ENCODE results near the gene NCAM1.

The NCAM1 gene

DNA sequence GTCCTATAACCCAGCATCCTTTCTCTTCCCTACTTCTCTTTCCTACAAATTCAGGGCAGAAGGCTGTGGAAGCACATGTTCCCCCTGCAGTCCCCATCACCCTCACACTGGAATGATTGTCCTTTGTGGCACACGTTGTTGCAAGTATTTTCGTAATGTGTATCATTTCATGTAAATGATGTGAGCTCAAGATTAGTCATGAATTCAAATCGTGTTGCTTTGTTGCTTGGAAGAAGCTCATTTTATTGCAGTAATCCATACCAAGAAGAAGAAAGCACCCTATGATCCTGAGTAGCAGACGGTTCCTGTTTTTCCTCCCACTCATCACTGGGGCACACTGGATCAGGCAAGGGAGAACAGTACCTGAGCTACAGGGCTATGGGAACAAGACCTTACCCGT lies 173.4 kb downstream of the NCAM1 start:
- no peak for DNase-seq

DNA sequence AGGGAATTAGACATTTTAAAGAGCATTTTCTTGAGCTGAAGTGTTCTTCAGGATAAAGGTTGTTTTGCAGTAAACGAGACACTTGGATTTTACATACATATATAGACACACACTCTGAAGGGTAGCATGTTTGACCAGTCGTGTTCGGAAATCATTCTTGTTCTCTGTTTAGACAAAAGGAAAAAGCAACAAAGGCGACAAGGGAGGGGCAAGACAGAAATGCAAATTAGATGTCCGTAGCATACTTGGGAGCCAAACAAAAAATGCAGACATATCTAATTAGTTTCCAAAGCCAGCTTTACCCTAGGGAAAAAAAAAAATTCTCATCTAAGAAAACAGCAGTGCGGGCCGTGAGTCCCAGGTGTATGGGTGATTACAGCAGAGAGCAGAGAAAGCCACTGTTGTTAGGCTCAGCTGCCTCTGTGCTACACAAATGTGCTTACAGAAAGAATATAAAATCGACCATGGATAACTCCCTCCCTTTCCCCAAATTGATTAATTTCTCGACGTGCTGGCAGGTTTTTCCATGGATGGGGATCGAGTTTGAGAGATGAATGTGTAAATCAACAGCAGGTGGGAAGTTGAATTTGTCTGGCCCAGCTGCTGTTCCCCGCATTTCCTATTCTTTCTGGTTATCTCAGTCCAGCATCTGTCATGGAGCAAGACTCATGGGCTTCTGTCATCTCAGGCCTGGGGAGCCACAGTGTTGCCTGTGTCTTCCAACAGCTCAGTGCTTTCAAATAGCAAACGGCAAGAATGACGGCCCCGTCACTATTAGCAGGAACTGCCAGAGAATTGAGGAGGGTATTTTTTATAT lies 176.7 kb downstream of the NCAM1 start:
- no peak for DNase-seq

DNA sequence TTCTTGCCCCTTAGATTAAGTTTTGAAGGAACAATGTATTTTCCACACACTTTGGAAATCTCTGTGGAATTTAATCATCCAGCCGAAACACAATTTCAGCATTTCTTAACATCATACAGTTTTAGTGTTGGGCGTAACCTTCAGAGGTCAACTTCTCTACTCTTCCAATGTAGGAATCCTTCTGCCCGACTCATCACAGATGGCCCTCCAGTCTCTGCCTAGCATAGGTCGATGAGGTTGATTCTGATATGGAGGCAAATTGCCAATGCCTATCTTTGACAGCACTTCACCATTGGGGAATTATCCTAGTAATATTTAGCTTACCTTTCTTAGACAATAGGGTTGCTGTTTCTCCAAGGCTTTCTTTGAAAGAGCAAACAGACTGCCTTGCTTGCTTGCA lies 177.5 kb downstream of the NCAM1 start:
- no peak for DNase-seq

DNA sequence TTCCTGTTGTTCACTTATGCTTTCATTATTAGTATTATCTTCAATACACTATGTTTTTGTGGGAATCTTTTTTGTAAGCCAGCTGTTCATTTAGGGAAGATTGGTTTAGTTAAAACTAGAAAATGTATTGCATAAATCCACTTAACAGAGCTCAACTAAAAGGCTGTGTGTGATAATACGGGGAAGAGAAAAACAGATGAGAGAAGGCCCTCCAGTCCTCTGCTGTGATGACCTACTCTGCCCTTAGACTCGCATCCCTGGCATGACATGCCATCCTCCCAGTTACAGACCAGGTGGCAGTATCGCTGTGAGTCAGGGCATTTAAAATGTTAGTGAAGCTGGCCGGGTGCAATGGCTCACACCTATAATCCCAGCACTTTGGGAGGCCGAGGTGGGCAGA lies 179.8 kb downstream of the NCAM1 start:
- no peak for DNase-seq

DNA sequence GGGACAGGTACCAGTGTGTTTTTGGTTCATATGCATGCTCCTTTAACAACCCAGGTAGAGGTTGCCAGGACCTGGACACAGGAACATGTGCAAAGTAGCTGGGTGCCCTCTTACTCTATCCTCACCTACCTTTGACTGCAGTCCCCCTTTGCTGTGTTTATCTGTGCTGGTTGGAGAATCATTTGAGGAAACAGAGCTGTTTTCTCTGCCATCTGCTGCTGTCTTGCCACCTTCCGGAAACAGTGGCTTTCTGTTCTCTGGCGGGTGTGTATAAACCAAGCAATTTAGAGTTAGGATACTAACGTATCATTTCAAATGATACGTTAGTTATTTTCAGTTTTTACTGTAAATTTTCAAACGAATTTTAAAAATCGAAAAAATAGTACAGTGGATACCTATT lies 181.3 kb downstream of the NCAM1 start:
- no peak for DNase-seq

DNA sequence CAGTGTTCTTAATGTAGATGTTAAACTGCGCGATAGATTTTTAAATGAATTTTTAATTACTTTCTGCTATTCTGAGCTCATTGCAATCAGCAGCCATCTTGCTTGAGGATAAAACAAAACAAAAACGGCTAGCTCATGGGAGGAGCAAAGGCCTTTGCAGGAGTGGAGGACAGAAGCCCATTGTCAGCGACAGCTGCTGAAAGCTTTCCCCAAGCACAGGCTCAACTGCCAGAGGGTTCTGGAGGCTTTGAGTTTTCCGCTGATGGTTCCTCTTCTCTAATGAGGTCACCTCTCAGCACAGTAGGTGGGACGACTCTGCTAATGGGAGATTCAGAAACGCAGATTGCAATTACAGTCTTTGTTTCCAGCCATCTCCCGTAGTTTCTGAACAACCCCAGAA lies 186.0 kb downstream of the NCAM1 start:
- DNase-seq: no peak

DNA sequence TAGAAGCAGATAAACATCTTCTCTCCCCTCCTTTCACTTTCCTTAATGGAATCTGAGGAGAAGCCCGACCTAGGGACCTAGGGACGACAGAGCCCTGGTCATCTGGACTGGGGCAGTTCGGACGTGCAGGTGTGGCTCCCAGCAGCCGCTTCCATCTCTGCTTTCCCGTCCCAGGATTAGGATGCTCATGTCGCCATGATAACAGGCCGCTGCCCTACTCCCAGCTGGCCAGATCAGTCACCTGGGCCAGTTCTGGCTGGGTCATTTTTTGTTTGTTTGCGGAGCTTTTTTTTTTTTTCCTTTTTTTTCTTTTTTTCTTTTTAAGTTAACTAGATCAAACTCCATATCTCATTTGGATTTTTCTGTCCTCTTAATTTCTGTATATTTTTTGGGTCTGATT lies 186.9 kb downstream of the NCAM1 start:
- no peak for DNase-seq

DNA sequence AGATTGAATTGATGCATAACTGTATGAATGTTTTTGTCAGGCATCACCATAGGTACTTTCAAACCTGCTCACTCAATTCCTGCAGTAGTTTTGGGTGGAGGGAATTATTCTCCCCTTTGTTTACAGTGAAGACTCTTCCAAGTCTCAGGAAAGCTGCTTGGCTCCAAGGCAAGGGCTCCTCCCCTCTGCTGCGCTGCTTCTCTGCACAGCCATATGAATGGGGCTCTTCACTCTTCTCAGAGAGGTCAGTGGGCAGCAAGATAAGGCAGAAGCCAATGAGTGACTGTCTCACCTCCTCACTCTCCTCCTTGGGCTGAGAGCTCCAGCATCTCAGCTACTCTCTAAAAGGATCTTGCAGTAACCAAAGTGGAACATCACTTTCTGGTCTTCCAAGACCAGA lies 187.4 kb downstream of the NCAM1 start:
- DNase-seq: no peak

DNA sequence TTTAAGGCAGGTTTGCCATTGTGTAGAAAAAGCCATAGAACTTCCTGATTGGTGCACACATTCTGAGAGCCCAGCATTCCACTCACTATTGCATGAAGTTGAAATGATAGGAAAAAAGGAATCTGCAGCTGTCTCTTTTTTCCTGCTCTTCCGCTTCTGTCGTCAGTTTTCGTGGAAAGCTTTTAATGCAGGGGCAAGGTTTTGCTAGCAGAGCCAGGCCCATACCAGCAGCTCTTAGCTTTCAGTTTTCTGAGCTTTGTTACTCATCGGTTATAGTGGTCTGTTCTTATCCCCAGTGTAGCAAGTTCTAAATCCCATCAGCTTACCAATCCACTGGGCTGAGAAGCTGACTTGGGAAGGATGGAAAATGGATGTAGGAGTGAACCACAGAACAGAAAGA lies 190.3 kb downstream of the NCAM1 start:
- no peak for DNase-seq

DNA sequence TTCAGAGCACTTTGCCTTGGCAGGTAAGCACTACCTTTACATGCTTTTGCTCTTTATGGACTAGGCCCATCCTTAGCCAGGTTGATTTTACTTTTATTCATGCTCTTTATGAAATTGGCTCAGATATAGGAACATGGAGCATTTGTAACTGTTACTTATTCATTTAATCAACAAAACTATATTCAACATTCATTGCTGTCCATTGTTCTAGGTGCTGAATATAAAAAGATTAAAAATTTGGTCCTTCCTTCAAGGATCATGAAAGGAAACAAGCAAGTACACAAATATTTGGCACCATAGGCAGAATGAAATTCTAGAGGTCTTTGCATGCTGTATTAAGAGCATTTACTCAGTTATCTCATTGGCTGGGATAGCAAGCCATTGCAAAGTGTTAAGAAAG lies 191.3 kb downstream of the NCAM1 start:
- DNase-seq: no peak

DNA sequence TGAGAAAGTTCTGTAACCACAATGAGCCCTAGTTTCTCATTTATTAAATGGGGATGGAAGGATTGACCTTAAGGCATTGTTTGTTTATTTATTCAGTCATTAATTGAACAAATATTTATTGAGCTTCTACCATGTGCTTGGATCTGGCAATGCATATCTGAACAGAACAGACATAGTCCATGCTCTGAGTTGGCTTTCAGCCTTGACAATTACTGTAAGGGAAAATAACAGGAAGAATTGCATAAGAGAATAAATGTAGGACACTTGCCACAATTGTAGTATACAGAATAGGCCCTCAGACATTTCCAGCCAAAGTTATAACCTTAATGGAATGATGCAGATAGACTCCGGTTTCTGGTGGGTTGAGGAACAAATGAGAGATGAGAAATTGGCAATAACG lies 192.6 kb downstream of the NCAM1 start:
- DNase-seq: no peak

DNA sequence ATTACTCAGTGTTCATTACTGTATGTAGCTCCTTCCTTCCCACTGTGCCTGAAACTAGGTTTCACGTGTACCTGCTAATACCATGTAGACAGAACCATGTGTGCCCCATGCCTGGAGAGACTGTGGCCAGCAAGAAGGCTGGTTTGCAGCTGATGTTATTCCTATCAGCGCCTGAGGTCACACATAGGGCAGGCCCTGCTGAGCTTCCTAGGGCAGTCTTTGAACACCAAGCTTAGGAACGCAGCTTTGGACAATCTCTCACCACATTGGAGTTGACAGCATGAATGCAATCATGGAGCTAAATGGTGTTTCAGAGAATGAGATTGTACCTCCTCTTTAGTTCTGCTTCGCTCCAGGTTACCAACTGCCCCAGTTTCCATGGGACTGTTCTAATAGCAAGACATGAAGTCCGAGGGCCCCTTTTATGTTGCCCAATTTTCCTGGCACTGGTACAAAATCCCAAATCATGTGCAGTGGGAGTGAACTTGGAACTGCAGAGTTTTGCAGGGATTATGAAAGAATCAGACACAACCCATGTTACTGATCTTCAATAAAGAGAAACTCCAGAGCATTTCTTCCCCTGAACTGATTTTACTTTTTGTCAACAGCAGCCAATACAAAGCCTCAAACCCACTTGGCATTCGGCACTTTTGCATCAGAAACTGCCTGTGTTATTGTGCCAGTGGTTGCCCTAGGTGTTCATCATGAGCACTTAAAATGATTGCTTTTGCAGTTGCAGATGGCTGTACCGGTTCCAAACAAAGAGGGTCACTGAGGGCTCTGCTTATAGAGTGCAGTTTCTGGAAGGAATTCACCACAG lies 199.0 kb downstream of the NCAM1 start:
- no peak for DNase-seq

DNA sequence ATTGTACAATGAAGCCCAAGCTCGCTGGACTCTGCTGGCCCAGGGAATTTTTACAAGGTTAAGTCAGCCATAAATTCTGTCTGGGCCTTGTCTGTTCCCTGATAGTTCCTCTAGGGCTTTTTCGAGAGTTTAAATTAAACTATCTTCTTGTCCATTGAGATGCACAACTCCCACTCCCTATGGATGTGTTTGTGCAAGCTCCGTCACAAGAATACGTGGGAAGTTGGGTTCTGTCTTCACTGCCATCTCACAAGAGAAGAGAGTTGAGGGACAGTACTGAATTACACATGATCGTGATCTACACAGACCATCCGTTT lies 199.5 kb downstream of the NCAM1 start:
- DNase-seq: no peak

DNA sequence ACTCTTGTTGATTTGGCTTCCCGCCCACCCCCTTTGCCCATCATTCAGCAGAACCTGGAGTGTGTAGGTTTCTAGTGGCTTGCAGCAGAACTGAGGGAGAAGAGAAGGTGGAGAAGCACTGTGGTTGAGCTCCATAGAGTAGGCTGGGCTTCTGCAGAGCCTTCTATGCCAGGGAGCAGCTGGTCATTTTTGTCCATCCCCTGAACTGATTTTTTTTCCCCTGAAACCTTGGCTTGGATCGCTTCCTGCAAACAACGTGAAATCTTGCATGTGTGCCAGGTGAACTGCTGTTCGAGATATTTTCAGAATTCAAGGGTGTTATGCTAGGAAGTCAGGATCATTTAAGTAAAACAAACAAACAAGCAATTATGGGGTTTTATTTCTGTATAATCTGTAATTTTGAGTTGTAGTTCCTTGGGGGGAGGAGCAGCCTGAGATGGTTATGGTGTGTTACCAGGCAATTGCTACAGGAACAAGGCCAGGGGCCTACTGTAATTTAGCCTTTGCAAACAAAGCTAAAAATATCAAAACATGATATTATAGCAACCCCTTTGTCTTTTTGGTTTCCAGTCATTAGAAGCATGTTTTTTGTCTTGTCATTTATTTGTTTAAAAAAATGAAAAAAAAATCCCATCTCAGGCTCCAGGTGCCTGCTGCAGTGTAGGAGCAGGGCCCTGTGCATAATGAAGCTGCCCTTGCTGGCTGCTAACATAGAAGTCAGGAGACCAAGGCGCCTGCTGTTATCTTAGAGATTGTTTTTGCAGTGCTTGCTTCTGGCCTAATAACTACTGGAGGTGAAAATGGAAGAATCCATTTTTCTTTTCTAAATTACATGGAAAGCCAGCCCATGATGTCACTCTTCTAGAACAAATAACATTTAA lies 200.7 kb downstream of the NCAM1 start:
- no peak for DNase-seq

DNA sequence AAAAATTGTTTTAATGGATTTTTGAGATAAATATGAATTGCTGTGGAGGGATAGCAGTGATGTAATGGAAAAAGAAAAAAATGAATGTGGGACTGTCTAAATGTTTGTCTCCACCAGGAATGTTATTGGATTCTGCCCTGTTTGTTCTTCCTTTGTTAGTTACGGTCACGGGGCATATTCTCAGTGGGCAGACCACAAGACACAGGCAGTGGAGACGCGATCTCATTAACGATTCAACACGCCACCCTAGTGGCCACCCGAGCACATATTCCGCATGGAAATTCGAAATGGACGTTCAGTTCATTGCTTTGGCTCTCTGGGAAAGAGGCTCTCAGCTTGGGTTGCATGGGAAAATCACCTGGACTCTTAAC lies 201.4 kb downstream of the NCAM1 start:
- no peak for DNase-seq

DNA sequence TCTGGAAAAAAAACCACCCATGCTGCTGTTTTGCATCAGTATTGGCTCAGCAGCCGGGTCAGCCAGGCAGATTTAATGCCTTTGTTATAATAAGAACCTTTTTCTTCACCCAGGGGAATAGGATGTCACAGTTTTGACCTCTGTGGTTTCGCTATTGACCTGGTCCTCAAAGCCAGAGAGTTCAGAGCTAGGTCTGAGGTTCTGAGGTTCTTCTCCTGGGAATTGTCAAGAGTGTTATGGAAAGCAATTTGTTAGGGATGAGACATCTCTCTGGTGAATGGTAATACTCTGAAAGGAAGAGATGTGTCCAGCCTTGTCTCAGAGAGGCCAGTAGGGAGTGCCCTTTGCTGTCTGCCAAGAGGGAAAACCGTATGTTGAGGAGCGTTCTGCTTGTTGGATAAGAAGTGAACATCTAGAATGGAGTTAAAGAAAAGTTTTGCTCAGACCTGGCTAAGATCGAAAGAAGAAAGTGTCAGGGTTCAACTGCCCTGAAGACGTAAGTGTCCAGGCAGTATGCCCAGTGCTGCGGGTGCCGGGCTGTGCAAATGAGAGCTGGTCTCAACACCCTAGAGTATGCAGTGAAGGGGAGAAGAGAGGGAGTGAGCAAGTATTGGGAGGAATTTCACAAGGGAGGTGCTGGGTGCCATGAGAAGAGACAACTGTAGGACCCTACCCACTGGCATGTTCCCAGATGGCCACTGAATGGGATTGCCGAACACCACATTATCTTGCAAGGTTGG lies 202.2 kb downstream of the NCAM1 start:
- DNase-seq: no peak

DNA sequence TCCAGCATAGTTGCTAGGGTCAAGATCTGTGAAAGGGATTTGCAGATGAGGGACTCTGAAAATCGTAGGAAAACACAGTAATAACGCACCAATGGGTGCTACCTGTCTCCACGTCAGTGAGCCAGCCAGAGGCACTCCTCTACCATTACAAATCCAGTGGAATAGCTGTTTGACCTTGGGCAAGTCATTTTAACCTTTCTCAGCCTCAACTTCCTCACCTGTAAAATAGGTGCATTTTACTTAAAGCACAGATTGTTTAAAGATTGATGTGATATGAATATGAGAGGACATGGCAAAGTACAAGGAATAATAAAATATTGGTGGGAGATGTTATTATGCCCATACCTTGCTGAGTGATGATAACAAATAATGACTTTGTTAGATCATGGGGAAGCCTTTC lies 205.1 kb downstream of the NCAM1 start:
- no peak for DNase-seq

DNA sequence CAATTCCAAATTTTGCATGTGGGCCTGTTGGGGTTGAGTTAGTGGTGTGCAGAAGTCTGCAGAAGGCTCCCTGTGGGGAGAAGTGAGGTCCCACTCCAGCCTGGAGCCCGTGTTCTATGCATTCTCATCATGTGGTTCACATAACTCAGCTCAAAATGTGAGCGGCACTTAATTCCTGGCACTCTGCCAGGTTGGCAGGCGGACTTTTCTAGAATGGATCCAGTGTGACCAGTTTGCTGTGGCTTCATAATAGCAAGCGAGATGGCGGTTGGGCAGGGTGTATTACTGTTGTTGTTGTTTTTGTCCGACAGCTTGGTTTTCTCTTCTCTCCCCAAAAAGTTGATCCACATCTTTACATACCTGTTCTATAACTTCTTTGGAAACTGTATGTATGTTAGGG lies 206.4 kb downstream of the NCAM1 start:
- no peak for DNase-seq

DNA sequence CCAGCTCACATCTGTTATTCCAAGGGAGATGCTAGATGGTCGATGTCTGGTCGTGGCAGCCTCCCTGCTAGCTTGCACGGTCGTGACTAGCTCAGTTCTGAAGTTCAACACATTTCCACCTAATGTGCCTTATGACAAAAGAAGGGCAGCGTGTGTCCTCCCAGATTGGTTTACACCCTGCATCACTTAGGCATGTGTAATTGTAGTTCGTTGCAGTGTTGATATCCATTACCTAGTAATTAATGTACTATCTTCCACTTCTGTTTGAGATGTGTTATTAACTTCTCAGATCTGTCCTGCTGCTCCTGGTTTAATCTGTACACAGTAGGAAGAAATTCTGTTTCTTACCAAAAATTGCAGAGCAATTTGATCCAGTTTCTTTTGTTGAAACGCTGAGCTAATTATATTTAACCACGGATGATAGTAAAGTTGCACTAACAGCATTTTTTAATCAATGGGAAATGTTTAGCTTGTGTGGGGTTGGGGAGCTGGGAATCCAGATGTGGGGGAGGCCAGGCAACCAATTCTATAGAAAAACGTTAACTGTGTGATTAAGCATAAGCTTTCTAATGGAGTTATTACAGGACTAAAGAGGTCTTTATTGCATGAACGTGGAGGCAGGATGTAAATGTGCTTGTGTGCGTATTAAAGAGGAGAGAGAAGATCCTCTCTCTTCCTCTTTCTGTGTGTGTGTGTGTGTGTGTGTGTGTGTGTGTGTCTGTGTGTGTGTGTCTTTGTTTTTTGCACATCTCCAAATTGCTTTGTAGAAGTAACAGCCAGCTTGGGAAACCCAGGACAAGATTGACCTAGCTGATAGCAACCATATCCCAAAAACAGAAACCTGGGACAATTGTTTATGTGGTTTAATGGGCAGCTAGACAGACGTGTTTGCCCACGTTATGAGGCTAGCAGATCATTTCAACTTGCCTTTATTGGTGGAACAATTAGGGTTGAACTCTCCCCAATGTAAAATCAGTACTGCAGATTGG lies 207.4 kb downstream of the NCAM1 start:
- DNase-seq: no peak

DNA sequence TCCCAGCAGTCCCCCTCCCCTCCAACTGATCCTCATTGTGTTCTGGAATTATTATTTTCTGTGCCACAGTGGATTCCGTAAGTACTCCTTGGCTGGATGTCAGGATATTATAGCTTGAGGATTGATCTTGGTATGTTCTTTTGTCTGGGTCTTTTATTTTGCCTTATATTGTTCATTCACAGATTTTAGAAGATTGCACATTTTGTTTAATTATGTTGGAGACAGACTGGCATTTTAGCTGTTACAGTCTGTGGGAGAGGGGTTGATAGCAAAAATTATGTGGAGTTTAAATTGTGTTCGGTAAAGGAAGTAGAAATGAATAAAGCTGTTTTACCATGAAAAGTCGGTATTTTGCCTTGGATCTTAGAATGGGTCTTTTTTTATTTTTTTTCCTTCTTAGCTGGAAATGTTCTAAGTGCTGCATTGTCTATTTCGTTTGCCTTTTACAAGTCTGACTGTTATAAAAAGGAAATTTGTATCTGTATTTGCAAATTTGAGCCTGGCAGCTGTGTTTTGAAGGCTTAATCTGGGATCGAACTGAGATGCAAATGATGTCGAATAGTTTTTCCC lies 211.2 kb downstream of the NCAM1 start:
- no peak for DNase-seq

DNA sequence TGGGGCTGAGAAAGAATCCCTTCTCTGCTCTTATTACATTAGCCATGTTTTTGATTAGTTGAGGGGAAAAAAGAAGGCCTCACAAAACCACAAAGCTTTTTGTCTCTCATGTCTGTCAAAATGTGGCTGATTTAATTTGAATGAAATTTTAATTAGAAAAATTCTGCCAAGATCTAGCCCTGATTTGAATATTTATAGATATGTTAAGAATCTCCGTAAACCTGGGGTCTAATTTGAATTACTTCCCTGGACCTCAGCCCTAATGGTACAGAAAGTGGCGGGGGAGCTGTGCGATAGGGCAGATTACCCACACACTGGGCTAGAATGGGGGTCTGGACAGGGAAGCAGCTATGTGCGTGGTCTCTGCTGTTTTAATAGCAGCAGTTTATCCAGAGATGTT lies 211.9 kb downstream of the NCAM1 start:
- DNase-seq: no peak
